ENCODE measurements around the gene NUSAP1.

DNA sequence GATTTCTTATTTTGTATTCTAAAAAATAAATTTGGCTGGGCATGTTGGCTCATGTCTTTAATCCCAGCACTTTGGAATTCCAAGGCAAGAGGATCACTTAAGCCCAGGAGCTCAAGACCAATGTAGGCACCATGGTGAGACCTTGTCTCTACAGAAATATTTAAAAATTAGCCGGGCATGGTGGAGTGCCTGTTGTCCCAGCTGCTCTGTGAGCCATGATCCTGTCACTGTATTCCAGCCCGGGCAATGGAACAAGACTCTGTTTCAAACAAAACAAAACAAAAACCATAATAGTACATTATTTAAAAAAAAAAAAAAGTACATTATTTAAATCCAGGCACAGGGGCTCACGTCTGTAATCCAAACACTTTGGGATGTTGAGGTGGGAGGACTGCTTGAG is 78.8 kb downstream of the NUSAP1 start:
- TF ChIP-seq JUND (IDR thresholded peaks at IDR 0.05) (no peak), SP1 (IDR thresholded peaks at IDR 0.05) (no peak)
- TF ChIP-seq, protein P1, sequence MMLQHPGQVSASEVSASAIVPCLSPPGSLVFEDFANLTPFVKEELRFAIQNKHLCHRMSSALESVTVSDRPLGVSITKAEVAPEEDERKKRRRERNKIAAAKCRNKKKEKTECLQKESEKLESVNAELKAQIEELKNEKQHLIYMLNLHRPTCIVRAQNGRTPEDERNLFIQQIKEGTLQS (IDR thresholded peaks at IDR 0.05), result no peak
- TF ChIP-seq, protein P2, sequence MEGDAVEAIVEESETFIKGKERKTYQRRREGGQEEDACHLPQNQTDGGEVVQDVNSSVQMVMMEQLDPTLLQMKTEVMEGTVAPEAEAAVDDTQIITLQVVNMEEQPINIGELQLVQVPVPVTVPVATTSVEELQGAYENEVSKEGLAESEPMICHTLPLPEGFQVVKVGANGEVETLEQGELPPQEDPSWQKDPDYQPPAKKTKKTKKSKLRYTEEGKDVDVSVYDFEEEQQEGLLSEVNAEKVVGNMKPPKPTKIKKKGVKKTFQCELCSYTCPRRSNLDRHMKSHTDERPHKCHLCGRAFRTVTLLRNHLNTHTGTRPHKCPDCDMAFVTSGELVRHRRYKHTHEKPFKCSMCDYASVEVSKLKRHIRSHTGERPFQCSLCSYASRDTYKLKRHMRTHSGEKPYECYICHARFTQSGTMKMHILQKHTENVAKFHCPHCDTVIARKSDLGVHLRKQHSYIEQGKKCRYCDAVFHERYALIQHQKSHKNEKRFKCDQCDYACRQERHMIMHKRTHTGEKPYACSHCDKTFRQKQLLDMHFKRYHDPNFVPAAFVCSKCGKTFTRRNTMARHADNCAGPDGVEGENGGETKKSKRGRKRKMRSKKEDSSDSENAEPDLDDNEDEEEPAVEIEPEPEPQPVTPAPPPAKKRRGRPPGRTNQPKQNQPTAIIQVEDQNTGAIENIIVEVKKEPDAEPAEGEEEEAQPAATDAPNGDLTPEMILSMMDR (IDR thresholded peaks at IDR 0.05; ENCODE audit: low read depth, low read length, missing input control), result no peak
- TF ChIP-seq, protein P3, sequence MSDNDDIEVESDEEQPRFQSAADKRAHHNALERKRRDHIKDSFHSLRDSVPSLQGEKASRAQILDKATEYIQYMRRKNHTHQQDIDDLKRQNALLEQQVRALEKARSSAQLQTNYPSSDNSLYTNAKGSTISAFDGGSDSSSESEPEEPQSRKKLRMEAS (IDR thresholded peaks at IDR 0.05), result no peak

Measured in liver (tissue), 3 donors.